NCI-H2227 (cell line): ENCODE measurements around the gene FTO.
"Not testable (repeated sequence)": the region's sequence is repeated elsewhere in the genome, so short reads cannot be mapped to it uniquely, and the experiment has no call there.

Experiments
- DNase-seq: peaks from one replicate; lab custom pipeline; 2025; ENCODE audit not compliant: unreplicated experiment; lab: John Stamatoyannopoulos, UW

The FTO gene

DNA sequence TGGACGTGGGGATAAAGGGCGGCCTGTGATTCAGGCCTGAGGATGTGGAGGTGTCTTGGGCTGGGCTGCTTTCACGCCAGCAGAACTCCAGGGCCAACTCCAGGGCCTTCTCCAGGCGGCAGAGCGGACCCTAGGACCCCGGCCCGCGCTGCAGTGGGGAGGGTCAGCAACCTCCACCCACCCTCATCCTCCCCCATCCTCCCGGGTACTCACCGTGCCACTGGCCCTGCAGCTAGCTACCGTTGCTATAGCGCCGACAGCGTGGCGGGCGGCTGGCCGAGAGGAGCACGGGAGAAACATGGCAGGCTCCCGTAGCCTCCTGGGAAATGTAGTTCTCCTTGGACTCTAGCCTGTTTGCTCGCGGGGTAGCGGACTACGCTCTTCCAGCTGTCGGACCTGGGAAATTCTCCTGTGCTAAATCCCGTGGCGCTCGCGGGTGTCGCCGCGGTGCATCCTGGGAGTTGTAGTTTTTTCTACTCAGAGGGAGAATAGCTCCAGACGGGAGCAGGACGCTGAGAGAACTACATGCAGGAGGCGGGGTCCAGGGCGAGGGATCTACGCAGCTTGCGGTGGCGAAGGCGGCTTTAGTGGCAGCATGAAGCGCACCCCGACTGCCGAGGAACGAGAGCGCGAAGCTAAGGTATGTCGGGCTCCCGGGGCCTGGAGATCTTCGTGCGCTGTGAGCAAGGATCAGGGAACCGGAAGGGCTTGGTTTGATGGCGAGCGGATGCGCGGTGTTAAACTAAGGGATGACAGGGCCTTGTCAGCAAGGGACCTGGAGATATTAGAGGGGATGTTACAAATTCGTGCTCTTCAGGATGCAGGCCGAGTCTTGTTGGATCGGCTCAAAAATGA lies at the start of gene FTO, which contains the start of gene RPGRIP1L:
FTO (plus strand) TSS at position 567 of the 855 bp plus-strand sequence.
RPGRIP1L (minus strand) TSS at position 270 of the 855 bp plus-strand sequence. CDS start 3,136 bp downstream, outside the sequence.
- peak; percentile 98 for DNase-seq

- no peak for DNase-seq
These were observed 49.0 kb upstream of the FTO start for GRCh38 chr16:53654946-53655345.

- no peak for DNase-seq
These were observed 41.9 kb upstream of the FTO start for GRCh38 chr16:53662072-53662471.

- DNase-seq = no peak
These were observed 39.1 kb upstream of the FTO start for GRCh38 chr16:53664724-53665345.

DNA sequence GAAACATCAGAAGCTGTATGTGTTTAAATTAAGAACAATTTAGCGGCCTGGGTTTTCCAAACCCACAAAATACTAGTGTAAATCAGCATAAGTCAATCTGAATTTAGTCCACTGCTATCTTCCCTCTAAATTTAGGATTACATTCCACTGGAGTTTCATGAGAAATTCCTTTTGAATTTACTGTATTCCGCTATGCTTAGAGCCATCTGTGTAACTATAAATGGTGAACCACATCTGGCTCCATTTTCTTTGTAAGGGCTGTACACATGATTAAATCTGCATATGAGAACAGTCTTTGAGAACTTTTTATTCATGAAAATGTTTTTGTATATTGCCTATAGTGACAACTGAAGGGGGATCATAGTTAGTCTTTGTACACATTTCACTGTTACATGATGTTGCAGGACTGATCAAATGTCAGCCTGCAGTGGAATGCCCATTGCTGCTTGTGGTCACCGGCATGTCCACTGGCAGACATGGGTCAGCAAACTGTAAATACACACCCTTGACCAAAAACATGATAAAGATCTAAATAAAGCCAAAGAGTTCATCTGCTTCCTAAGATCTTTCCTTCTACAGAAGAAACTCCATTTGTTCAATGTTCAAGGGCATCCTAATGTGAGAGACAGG lies 37.1 kb upstream of the FTO start:
- DNase-seq = no peak

- no peak for DNase-seq
These were observed 35.1 kb upstream of the FTO start for GRCh38 chr16:53668869-53669268.

DNA sequence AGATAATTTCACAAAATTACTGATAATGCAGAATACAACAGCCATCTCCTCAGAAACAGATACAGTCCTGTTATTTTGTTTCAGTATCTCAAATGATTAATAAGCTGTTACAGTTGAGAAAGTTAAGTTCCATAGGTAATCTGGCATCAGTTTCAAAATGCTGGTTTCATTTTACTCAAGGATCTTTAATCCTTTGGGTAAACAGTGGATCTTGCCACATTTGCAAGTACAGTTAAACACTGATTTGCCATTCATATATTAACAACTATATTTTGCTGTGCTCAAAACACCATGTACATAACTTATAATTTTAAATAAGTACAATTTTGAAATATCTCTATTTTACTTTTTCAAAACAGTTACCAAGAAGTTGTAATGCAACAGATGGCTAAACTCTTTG lies 31.5 kb upstream of the FTO start:
- no peak for DNase-seq

GRCh38 chr16:53673189-53673588 lies 30.8 kb upstream of the FTO start:
- DNase-seq = no peak

DNA sequence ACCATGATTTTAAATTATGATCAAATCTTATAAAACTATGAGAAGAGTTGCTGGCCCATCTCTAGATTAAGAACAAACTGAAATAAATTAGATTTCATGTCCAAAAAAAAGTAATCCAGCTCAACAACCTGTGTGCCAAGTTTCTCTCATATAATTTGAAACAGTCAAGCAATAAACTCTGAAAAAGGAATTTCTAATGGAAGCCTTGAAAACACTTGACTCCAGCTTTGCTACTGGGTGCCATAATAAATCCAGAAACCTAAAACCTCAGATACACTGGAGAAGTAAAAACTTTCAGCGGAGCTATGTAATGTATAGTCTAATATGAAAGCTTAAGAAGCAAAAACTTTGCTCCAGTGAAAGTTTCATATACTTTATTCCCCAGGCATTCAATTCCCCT lies 25.8 kb upstream of the FTO start:
- DNase-seq = no peak

GRCh38 chr16:53678756-53679343 lies 25.1 kb upstream of the FTO start:
- peak; percentile 31 for DNase-seq

DNA sequence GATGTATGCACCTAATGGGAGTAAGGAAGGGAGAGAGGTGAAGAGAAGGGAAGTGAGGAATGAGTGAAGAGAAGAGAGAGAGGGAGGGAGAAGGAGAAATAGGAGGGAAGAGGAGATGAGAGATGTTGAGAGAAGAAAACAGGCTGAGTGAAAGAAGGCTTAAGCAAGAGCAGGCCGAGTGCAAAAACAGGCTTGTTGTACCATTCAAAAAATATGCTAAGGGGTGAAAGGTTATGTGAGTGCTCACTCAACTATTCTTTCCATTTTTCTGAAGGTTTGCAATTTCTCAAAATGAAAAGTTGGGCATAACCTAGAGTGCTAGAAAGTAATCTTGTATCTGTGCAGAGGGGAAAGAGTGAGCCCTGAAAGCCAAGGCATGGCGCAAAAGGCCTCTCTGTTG lies 23.2 kb upstream of the FTO start:
- no peak for DNase-seq

DNA sequence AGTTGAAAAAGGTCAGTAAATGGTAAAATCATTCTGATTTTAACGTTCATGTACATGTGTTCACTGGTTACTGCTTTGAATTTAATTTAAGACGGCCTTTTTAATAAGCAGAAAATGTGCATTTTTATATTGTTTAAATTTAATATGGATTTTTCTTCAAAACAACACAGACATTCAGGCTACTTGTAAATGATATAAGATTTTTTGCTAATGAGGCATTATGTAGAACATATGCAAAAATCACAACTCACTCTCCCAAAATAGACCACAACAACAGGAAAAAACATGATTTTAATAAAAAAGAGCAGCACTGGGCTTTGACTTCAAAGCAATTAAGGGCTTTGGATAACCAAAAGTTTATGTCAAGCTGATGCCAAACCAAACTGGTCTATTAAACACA lies 22.6 kb upstream of the FTO start:
- DNase-seq = no peak

DNA sequence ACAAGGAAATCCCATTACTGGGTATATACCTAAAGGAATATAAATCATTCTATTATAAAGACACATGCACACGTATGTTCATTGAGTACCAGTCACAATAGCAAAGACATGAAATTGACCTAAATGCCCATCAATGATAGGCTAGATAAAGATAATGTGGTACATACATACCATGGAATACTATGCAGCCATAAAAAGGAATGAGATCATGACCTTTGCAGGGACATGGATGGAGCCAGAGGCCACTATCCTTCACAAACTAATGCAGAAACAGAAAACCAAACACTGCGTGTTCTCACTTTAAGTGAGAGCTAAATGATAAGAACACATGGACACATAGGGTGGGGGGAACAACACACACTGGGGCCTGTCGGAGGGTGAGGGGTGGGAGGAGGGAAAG lies 18.6 kb upstream of the FTO start:
- DNase-seq = not testable (repeated sequence)

DNA sequence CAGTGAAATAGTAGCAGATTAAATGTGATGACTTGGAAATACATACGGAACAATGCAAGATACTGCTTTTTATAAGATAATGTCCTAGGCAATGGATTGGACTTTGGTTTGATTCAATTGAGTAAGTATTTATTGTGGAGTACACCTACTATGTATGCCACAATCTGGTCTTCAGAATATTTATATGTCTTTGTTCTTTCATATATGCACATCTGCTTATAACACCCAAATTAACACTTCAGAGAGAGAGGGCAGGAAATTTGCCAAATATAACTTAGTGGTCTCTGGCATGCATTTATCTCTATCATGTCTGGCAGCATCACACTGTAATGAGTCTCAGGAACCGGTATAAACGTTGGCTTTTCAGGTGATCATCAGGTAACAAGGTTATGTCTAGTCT lies 17.2 kb upstream of the FTO start:
- no peak for DNase-seq

DNA sequence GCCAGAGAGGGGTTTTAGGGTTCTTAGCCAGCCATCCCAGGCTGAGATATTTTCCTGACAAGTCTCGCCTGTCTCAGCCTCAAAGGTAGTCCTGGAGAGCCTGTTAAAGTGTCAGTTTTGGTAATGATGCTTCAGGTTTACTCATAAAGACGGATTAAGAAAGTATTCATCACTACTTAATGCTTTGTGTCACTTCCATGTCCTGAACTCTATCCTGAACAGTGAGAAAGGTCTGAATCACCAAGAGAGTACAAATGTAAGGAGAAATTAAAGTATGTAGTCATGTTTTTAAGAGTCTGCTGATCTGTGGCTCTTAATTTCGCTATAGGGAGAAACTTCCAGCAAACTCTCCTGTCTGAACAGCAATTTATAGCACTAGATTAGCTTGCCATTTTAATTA lies 14.3 kb upstream of the FTO start:
- no peak for DNase-seq

GRCh38 chr16:53690771-53691170 lies 13.2 kb upstream of the FTO start:
- DNase-seq = no peak

- peak; percentile 3 for DNase-seq
These were observed 11.8 kb upstream of the FTO start for GRCh38 chr16:53692146-53692545.

GRCh38 chr16:53693320-53693719 lies 10.6 kb upstream of the FTO start:
- no peak for DNase-seq

DNA sequence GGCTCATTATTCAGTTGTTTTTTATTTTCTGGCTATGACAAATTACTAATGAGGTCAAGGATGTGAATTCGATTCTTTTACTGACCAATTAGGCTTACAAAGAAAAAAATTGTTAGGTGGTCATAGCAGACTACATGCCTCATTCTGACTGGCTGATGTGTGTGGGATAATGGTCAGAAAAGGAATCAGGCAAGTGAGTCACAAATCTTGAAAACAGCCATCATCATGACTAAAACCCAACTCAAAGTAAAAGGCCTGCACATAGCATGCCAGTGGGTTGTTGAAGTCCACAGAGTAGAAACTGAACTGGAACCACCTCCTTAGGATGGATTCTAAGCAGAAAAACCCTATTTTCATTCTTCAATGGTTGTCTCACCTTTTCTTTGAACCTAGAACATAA lies 8.9 kb upstream of the FTO start:
- DNase-seq = no peak

- DNase-seq = not testable (repeated sequence)
These were observed 5.7 kb upstream of the FTO start for GRCh38 chr16:53698271-53698670.

DNA sequence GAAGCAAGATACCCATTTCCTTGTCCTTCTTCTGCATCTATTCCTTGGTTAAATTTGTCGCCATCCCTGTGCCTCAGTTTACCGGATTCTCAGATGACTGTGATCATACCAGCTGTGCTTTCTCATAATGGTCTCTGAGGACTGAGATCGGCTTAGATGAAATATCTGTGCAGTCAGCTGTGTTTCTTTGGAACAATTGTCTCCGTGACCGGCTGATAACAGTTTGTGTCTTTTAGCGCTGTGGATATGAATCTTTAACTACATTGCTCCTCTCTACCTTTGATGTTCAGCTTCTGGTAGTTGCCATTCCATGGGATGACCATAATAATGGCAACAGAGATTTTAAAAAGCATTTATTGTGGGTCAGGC lies 473 bp downstream of the FTO start:
- DNase-seq = no peak

DNA sequence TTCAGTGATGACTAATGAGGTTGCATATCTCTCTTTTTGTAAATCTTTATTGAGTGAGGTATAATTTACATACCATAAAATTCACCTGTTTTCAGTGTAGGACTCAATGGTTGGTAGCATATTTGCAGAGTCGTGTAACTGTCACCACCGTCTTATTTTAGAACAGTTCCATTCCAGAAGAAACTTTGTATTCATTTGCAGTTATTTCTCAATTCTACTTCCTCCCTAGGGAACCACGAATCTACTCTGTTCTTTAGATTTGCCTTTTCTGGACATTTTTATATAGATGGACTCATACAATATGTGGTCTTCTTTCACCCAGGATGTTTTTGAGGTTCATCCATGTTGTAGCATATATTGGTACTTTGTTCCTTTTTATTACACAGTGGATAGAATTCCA lies 3.7 kb downstream of the FTO start:
- DNase-seq = no peak
